GM18502 (cell line): Measurements from ENCODE around the gene SBF1.
"Not testable (repeated sequence)": the region's sequence is repeated elsewhere in the genome, so short reads cannot be mapped to it uniquely, and the experiment has no call there.

Experiments
- ATAC-seq: cut with Tn5 transposase; IDR thresholded peaks from one replicate; pipeline ENCODE4 v1.9.1; 2021; ENCODE audit warnings: mild to moderate bottlenecking; ENCODE audit not compliant: unreplicated experiment, poor library complexity

SBF1 gene

DNA sequence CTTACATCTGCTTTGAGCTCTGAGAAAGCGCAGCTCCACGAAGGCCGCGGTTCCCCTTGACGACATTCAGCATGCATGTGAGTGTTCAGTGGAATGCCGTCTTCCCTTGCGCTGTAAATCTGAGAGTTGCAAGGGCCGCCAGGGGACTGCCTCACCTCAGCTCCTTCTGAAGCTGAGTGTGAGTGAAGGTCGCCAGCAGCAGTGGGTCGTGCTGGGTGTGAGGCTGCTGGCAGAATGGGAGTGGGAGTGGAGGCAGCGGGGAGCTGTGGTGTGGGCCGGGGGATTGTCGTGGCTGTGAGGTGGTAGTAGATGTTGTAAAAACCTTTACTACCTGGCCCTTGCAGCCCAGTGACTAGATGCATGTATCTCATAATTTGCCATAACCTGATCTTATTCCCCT lies 66.5 kb downstream of the SBF1 start:
- no peak for ATAC-seq

DNA sequence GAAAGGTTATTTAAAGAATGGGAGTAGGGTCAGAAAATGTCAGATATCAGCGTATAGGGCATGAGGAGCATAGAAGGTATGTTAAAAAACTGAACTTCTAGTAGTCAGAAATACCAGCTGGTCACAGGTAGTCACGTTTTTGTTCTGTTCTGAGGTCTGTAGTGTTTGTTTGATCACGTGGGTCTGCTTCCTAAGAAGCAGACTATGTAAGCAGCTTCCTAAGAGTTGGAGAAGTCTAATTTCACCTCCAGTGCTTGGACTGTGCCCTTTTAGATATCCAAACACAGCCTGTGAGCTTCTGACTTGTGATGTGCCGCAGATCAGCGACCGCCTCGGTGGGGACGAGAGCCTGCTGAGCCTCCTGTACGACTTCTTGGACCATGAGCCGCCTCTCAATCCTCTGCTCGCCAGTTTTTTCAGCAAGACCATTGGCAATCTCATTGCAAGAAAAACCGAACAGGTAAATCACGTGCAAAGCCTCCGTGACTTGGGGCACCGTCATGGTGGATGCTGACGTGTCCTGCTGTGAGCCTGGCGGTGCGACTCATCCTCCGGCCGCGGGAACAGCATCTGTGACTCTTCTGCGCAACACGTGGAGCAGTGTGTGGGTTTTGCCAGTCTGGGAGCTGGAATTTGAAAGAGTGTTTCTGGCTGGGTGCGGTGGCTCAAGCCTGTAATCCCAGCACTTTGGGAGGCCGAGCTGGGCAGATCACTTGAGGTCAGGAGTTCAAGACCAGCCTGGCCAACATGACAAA lies 68.2 kb downstream of the SBF1 start:
- no peak for ATAC-seq

DNA sequence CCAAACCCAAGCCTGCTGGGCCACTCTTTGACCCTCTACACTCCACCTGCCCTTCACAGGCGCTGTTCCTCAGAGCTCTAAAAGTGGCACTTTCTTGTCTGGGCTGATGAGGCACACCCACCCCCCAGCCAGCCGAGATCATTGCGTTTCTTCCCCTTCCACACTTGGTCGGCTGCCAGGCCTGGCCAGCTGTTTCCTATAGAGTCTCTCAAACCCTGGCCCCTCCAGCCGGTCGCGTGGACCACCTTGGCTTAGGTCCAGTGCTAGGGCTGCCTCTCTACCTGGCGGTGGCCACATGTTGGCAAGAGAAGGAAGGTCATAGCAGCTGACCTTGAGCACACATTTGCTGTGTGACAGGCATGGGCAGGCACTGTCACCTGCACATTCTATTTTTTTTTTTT lies 71.1 kb downstream of the SBF1 start:
- no peak for ATAC-seq

DNA sequence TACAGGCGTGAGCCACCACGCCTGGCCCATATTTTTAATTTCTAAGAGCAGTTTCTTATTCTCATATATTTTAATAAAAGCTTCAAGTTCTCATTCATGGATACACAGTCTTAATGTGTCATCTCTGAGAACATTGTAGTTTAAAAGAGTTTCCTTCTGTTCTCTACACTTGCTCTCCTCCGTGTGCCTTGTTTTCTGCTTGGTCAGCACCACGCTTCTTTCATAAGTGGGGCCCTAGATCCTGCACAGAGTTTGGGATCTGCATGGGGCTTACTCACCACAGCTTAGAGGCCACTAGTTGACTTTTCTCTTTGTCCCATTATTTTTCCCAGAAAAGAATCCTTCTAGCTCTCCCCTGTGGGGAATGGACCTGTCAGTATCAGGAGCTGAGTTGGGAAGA lies 72.9 kb downstream of the SBF1 start:
- ATAC-seq: no peak

DNA sequence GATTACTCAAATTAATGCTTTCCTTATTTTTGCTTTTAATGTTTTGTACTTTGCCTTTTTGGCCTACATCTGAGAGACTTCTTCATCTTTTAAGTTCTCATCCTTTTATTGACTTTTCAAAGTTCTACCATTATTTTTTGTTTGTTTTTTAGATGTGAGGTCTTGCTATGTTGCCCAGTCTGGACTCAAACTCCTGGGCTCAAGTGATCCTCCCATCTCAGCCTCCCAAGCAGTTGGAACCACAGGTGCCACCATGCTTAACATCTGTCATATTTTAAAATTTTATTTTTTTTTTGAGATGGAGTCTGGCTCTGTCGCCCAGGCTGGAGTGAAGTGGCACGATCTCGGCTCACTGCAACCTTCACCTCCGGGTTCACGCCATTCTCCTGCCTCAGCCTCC lies 73.9 kb downstream of the SBF1 start:
- ATAC-seq: no peak

DNA sequence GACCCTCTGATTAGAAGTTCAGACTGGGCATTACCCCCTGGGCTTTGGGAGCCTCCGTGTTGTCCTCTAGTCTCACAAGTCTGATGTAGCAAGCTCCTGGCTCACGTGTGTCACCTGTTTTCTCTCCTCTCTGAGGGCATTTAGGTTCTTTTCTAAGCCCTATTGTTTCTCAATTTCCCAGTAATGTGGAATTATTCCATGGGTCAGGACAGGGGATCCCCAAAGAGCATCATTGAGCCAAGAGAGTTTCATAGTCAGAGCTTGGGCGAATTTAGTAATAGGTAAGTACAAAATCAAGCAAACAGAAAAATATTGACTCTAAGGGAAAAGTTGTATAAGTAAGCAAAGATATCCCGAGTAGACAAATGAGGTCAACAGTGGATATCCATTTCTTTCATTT lies 74.4 kb downstream of the SBF1 start:
- ATAC-seq: no peak

DNA sequence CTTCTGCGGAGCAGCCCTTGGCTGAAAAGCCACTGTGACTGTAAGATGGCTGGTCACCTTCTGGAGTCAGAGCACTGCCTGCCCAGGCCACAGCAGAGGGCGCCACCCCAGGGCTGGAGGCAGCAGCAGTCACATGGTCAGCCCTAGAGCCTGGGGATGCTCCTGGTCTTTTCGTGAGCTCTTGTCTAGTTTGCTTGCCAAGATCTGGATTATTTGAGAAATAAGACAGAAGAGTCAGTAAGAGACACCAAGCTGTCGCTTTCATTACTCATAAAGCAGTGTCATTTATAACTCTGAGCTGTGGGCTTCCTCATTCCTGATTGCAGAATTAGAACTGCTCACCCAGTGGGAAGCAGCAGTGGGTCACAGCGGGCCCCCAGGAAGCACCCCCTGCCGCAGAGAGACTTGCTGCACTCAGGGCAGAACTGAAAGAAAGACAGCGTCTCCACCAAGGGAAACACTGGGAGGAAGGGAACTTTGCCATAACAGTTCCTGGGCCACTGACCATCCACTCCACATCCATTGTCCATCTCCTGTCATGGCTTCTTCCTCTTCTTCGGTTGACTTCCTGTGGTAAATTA lies 75.0 kb downstream of the SBF1 start:
- no peak for ATAC-seq

DNA sequence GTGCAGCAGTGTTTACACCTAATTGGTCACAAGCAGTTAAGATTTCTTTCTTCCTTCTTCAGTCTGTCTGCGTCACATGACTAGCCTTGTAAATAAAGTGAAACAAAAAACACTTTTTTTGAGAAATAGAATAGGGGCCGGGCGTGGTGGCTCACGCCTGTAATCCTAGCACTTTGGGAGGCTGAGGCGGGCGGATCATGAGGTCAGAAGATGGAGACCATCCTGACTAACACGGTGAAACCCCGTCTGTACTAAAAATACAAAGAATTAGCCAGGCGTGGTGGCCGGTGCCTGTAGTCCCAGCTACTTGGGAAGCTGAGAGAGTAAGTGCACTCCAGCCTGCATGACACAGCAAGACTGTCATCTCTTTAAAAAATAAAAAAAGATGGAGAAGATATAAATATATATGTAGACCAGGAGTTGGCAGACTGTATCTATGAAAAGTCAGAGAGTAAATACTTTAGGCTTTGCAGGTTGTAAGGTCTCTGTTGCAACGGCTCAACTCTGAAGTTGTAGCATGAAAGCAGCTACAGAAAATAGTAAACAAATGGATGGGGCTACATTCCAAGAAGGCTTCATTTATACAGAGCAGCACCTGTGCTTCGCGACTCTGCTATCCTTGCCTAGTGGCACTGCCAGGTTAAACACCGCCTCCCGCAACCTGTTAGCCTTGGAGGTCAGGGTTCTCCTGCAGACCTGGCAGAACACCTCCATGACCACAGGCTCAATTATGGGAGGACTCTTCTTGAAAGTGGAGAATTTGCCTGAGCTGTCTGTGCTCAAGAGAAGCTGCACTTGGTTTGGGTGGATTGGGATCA lies 75.8 kb downstream of the SBF1 start:
- no peak for ATAC-seq

DNA sequence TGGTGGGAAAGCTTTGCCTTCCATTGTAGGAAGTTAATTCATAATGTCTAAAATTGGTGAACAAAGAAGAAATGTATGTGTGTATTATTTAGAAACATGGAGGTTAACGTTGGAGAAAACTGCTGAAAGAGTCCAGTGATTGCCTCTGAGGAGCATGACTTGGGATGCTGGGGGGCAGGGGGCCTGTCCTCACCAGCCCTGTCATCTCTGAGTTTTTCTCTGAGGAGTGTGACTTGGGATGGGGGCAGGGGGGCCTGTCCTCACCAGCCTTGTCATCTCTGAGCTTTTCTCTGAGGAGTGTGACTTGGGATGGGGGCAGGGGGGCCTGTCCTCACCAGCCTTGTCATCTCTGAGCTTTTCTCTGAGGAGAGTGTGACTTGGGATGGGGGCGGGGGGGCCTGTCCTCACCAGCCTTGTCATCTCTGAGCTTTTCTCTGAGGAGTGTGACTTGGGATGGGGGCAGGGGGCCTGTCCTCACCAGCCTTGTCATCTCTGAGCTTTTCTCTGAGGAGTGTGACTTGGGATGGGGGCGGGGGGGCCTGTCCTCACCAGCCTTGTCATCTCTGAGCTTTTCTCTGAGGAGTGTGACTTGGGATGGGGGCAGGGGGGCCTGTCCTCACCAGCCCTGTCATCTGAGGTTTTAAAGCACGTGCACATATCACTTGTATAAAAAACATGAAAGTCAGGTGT lies 77.3 kb downstream of the SBF1 start:
- not testable (repeated sequence) for ATAC-seq

DNA sequence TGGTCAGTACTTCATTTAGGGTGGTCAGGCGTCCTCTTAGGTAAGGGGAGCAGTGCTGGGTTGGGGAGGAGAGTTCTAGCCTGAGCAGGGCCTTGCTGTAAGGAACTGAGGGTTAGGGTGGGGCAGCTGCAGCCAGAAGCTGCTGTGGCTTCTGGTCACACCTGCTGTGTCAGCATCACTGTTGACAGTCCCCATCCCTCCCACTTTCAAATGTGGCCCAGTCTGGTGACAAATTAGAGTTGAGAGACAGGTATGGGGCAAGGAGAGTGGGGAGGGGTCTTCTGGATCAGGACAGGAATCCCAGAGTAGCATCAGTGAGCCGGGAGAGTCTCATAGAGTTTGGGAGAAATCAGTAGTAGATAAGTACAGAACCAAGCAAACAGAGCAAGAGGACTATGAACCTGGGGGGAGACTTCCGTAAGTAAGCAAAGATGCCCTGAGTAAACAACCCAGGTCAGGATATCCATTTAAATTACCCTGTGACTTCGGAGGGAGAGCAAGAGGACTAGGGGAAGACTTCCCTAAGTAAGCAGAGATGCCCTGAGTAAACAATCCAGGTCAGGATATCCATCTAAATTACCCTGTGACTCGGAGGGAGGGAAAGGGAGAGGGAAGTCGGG lies 78.0 kb downstream of the SBF1 start:
- no peak for ATAC-seq
